CD8-positive, alpha-beta memory T cell (primary cell): ENCODE data around the gene ABCD3. TPM values are rescaled to one million over a fixed set of nuclear protein-coding genes. Genes with fewer than 3 reads are reported as not detected.

Experiments used
- CTCF ChIA-PET: fragments of 350-600 bp; sonication (Branson Sonifier 250); formaldehyde crosslinking; loops from one replicate; lab custom pipeline; 2021; ENCODE audit warnings: antibody characterized with exemption; lab: Charles Lee
- POLR2A ChIA-PET: fragments of 350-600 bp; sonication (Branson Sonifier 250); formaldehyde crosslinking; loops from one replicate; lab custom pipeline; 2021; ENCODE audit warnings: antibody characterized with exemption; lab: Charles Lee
- DNase-seq, 5 donors: peaks; one replicate each; pipeline versions ENCODE4 v3.0.0 to v3.0.0-alpha.2; 2020 to 2022; ENCODE audit warnings: mixed read lengths in 1 of 5
- H3K27ac ChIP-seq: one replicate; pipeline ENCODE4 v1.7.0; 2013; ENCODE audit warnings: low read depth, mild to moderate bottlenecking, low read length, moderate library complexity
- H3K27me3 ChIP-seq: 2 replicates; pipeline ENCODE4 v1.7.0; 2013; ENCODE audit warnings: low read length, mild to moderate bottlenecking; ENCODE audit not compliant: insufficient read depth, poor library complexity, severe bottlenecking
- H3K36me3 ChIP-seq: 2 replicates; pipeline ENCODE4 v1.7.0; 2013; ENCODE audit warnings: mild to moderate bottlenecking, low read length, moderate library complexity; ENCODE audit not compliant: insufficient read depth
- H3K4me1 ChIP-seq: 2 replicates; pipeline ENCODE4 v1.7.0; 2013; ENCODE audit warnings: mild to moderate bottlenecking, low read length, moderate library complexity; ENCODE audit not compliant: insufficient read depth
- H3K4me3 ChIP-seq: 2 replicates; pipeline ENCODE4 v1.7.0; 2013; ENCODE audit warnings: mild to moderate bottlenecking, low read length
- H3K9me3 ChIP-seq: 2 replicates; pipeline ENCODE4 v1.7.0; 2013; ENCODE audit warnings: mild to moderate bottlenecking, low read length
- H3K27ac Mint-ChIP-seq, 8 donors: one replicate each; pipeline ENCODE4 v1.8.0; 2020 to 2021; ENCODE audit warnings: mixed read lengths in 8 of 8, mild to moderate bottlenecking in 6 of 8, inconsistent platforms in 3 of 8, moderate library complexity in 3 of 8
- H3K27me3 Mint-ChIP-seq, 2 donors: one replicate each; pipeline ENCODE4 v1.8.0; 2020 to 2021; ENCODE audit warnings: mixed read lengths in 2 of 2, mild to moderate bottlenecking in 1 of 2, moderate library complexity in 1 of 2
- H3K36me3 Mint-ChIP-seq, 3 donors: one replicate each; pipeline ENCODE4 v1.8.0; 2020 to 2021; ENCODE audit warnings: mixed read lengths in 3 of 3, inconsistent platforms in 1 of 3, mild to moderate bottlenecking in 1 of 3
- H3K4me1 Mint-ChIP-seq, 3 donors: one replicate each; pipeline ENCODE4 v1.8.0; 2020 to 2021; ENCODE audit warnings: mixed read lengths in 3 of 3, inconsistent platforms in 1 of 3, mild to moderate bottlenecking in 1 of 3
- H3K4me3 Mint-ChIP-seq, 7 donors: one replicate each; pipeline ENCODE4 v1.8.0; 2020 to 2021; ENCODE audit warnings: mixed read lengths in 7 of 7, mild to moderate bottlenecking in 6 of 7, moderate library complexity in 4 of 7, inconsistent platforms in 2 of 7
- H3K9me3 Mint-ChIP-seq, 5 donors: one replicate each; pipeline ENCODE4 v1.8.0; 2020 to 2022; ENCODE audit warnings: mixed read lengths in 5 of 5, mild to moderate bottlenecking in 3 of 5, moderate library complexity in 2 of 5, inconsistent platforms in 1 of 5
- polyA plus RNA-seq: library from polyadenylated mRNA; unstranded; fragments of 300-500 nt; fragmentation: Illumina TruSeq; gene quantifications from one replicate; pipeline ENCODE4 v1.2.3, GENCODE V29; 2021
- total RNA-seq, 2 experiments: library from RNA; stranded (reverse); gene quantifications; one replicate each; pipeline ENCODE4 v1.2.3, GENCODE V29; 2021

ABCD3 gene
- total and polyA plus RNA-seq, 3 experiments from 2014 or later: 28.3 to 38.8 (median 36.7) TPM

DNA sequence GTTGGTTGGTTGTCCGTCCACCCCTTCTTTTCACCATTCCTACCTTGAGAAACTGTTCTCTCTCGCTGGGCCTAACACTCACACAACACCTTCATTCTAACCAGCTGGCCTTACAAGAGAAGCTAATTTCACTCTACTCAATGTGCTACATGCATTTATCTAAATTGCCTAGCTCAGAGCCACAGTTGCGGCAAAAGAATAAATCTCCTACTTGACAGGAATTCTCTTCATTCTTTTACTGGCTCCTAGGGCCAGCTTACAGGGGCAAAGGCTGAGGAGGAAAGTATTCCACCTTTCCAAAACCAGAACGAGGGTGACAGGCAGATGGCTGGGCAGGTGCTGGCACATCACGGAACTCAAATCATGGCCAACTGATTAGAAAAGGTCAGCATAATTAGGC lies 116.9 kb downstream of the ABCD3 start:
- H3K27me3 Mint-ChIP-seq: peaks cover 8 to 49% of the 10 kb centered on the region in 2 donors
- no peak overlapping the region for H3K27ac Mint-ChIP-seq
- no peaks in the 10 kb centered on the region for H3K36me3 Mint-ChIP-seq
- POLR2A ChIA-PET: no interaction called here
- no peaks in the 10 kb centered on the region for H3K9me3 Mint-ChIP-seq
- H3K4me1 Mint-ChIP-seq: no peaks in the 10 kb centered on the region
- CTCF ChIA-PET: no interaction called here
- H3K4me3 Mint-ChIP-seq: no peak overlapping the region
- Histone ChIP-seq H3K4me3 (no peak overlapping the region), H3K9me3 (no peaks in the 10 kb centered on the region), H3K4me1 (no peaks in the 10 kb centered on the region), H3K27ac (no peak overlapping the region), H3K36me3 (no peaks in the 10 kb centered on the region), H3K27me3 (no peaks in the 10 kb centered on the region)
- DNase-seq: no peak

DNA sequence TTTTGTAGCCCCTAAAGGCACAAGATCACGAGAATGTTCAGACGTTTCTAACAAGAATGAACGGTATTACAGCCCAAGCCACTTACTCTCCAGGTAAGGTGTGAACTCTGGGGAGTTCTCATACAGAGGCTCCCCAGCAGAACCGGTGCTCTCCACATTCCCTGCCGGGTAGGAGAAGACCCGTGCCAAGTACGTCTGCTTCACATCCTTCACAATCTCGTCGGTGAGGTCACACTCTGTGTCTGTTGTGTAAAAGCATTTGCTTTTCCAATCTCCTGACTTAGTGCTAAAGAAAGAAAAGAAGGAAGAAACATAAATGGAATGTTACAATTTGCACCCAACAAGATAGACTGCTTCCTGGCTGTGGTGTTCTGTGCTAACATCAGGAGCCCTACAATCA lies 117.7 kb downstream of the ABCD3 start:
- Mint-ChIP-seq H3K4me3 (no peak overlapping the region), H3K27me3 (peaks cover 16 to 57% of the 10 kb centered on the region in 2 donors), H3K36me3 (no peaks in the 10 kb centered on the region), H3K27ac (no peak overlapping the region), H3K4me1 (peaks cover 0 to 3% (median 2%) of the 10 kb centered on the region in 3 donors), H3K9me3 (no peaks in the 10 kb centered on the region)
- Histone ChIP-seq H3K9me3 (no peaks in the 10 kb centered on the region), H3K36me3 (no peaks in the 10 kb centered on the region), H3K4me3 (no peak overlapping the region), H3K27me3 (no peaks in the 10 kb centered on the region), H3K4me1 (no peaks in the 10 kb centered on the region), H3K27ac (no peak overlapping the region)
- ChIA-PET POLR2A (no interaction called here), CTCF (no interaction called here)
- DNase-seq: no peak

- H3K4me3 ChIP-seq: no peak overlapping the region
- no peak overlapping the region for H3K27ac ChIP-seq
- peaks cover 3 to 10% (median 9%) of the 10 kb centered on the region in 3 donors for H3K4me1 Mint-ChIP-seq
- H3K9me3 Mint-ChIP-seq: no peaks in the 10 kb centered on the region
- no peaks in the 10 kb centered on the region for H3K36me3 Mint-ChIP-seq
- no peaks in the 10 kb centered on the region for H3K4me1 ChIP-seq
- H3K27me3 Mint-ChIP-seq: peaks cover 18 to 63% of the 10 kb centered on the region in 2 donors
- H3K9me3 ChIP-seq: no peaks in the 10 kb centered on the region
- no peaks in the 10 kb centered on the region for H3K36me3 ChIP-seq
- ChIA-PET POLR2A (no interaction called here), CTCF (no interaction called here)
- DNase-seq: no peak
- no peak overlapping the region for H3K27ac Mint-ChIP-seq
- no peaks in the 10 kb centered on the region for H3K27me3 ChIP-seq
- no peak overlapping the region for H3K4me3 Mint-ChIP-seq
Observed at GRCh38 chr1:94537254-94537653, 119.1 kb downstream of the ABCD3 start.

DNA sequence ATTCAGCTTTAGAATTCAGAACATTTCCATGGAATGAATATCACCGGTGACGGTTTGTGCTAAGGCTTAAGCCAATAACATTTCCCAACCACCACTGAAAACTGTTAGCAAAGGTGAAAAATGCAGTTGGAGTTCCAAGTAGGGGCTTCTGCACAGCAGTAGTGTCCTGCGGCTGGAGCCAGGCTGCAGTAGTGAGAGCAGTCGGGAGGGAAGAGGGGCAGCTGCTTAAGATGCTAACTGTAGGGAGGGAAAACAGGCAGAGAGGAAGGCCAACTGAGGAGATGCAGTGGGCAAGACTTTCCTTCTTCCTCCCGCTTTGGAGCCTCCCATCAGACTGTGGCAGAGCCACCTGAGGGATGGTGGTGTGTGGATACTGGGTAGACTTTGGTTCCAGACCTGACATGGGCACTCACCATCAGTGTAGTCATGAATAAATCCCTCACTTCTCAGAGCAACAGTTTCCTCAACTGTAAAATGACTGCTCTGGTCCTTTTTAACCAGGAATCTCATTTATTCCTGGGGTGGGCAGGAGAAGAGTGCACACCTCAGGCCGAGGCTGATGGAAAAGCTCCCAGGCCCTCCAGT lies 120.1 kb downstream of the ABCD3 start:
- Histone ChIP-seq H3K9me3 (no peaks in the 10 kb centered on the region), H3K27me3 (no peaks in the 10 kb centered on the region), H3K4me3 (no peak overlapping the region), H3K27ac (no peak overlapping the region), H3K4me1 (no peaks in the 10 kb centered on the region), H3K36me3 (no peaks in the 10 kb centered on the region)
- Mint-ChIP-seq H3K27ac (peak overlapping the region in 1 of 8 donors; percentile 4), H3K36me3 (no peaks in the 10 kb centered on the region), H3K9me3 (no peaks in the 10 kb centered on the region), H3K27me3 (peaks cover 21 to 73% of the 10 kb centered on the region in 2 donors), H3K4me1 (peaks cover 13 to 18% (median 17%) of the 10 kb centered on the region in 3 donors), H3K4me3 (no peak overlapping the region)
- CTCF ChIA-PET: no interaction called here
- POLR2A ChIA-PET: no interaction called here
- DNase-seq: no peak

DNA sequence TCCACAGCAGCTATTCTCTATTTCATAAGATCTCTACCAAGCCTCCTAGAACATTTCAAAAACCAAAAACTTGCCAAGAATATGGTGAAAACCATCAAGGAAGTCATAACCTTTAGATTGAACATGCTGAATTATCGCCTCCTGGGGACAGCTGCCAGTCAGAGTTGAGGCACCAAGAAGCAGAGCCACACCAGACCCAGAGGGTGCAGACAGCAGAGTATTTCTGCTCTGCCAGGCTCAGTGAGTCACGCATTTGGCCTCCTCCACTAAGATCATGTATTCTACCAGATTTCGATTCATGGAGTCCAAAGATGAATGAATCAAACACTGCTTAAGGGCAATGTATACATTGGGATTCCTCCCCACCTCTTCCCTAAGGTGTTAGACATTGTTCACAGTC lies 121.3 kb downstream of the ABCD3 start:
- Histone ChIP-seq H3K4me3 (no peak overlapping the region), H3K4me1 (no peaks in the 10 kb centered on the region), H3K9me3 (no peaks in the 10 kb centered on the region), H3K27ac (no peak overlapping the region), H3K36me3 (no peaks in the 10 kb centered on the region), H3K27me3 (no peaks in the 10 kb centered on the region)
- Mint-ChIP-seq H3K27ac (no peak overlapping the region), H3K36me3 (no peaks in the 10 kb centered on the region), H3K4me1 (peaks cover 13 to 18% (median 17%) of the 10 kb centered on the region in 3 donors), H3K4me3 (no peak overlapping the region), H3K9me3 (no peaks in the 10 kb centered on the region), H3K27me3 (peaks cover 21 to 79% of the 10 kb centered on the region in 2 donors)
- CTCF ChIA-PET: no interaction called here
- no peak for DNase-seq
- POLR2A ChIA-PET: no interaction called here

- H3K27me3 ChIP-seq: no peaks in the 10 kb centered on the region
- H3K9me3 ChIP-seq: no peaks in the 10 kb centered on the region
- H3K27me3 Mint-ChIP-seq: peaks cover 26 to 83% of the 10 kb centered on the region in 2 donors
- CTCF ChIA-PET: no interaction called here
- POLR2A ChIA-PET: no interaction called here
- peak overlapping the region; percentile 45 to 71 (median 65) for H3K4me3 Mint-ChIP-seq
- H3K36me3 ChIP-seq: no peaks in the 10 kb centered on the region
- peaks cover 13 to 18% (median 17%) of the 10 kb centered on the region in 3 donors for H3K4me1 Mint-ChIP-seq
- H3K9me3 Mint-ChIP-seq: no peaks in the 10 kb centered on the region
- H3K27ac Mint-ChIP-seq: peak overlapping the region in 1 of 8 donors; percentile 48
- DNase-seq: no peak
- no peak overlapping the region for H3K4me3 ChIP-seq
- no peaks in the 10 kb centered on the region for H3K36me3 Mint-ChIP-seq
- no peak overlapping the region for H3K27ac ChIP-seq
- no peaks in the 10 kb centered on the region for H3K4me1 ChIP-seq
Observed at GRCh38 chr1:94540440-94541245, 122.5 kb downstream of the ABCD3 start.

- CTCF ChIA-PET: no interaction called here
- Mint-ChIP-seq H3K27me3 (peaks cover 31 to 79% of the 10 kb centered on the region in 2 donors), H3K4me3 (peak within 1 kb of the TSS; percentile 70 to 86 (median 73)), H3K27ac (peak within 1 kb of the TSS in 1 of 8 donors; percentile 48), H3K9me3 (no peaks in the 10 kb centered on the region), H3K36me3 (no peaks in the 10 kb centered on the region), H3K4me1 (peaks cover 13 to 18% (median 17%) of the 10 kb centered on the region in 3 donors)
- H3K36me3 ChIP-seq: no peaks in the 10 kb centered on the region
- peak in 4 of 5 donors; percentile 17 to 52 (median 30) for DNase-seq
- no peaks in the 10 kb centered on the region for H3K4me1 ChIP-seq
- H3K27ac ChIP-seq: no peak within 1 kb of the TSS
- H3K27me3 ChIP-seq: no peaks in the 10 kb centered on the region
- no peak within 1 kb of the TSS for H3K4me3 ChIP-seq
- no peaks in the 10 kb centered on the region for H3K9me3 ChIP-seq
- POLR2A ChIA-PET: no interaction called here
Observed at GRCh38 chr1:94541246-94542087, 123.3 kb downstream of the ABCD3 start, which contains the start of gene F3. F3 (minus strand) TSS chr1:94541759; CDS start chr1:94541636, 123 bp downstream.
